ENCODE results near the gene SPATA31E1.

GRCh38 chr9:87857141-87857947 is 25.3 kb upstream of the SPATA31E1 start:
- TF ChIP-seq CTCF (IDR thresholded peaks at IDR 0.05) (no peak), EZH2 (IDR thresholded peaks at IDR 0.05) (no peak), EZH2phosphoT487 (IDR thresholded peaks at IDR 0.05) (no peak)
